IPS DF 6.9 (cell line): ENCODE results near the gene TNFRSF8.

ENCODE experiments used
- DNase-seq: peaks from one replicate; pipeline ENCODE4 v3.0.0-alpha.2; 2013; ENCODE audit warnings: low read depth, low spot score
- H3K27ac ChIP-seq: one replicate; pipeline ENCODE4 v1.5.1; 2013; ENCODE audit warnings: low read length, control low read depth
- H3K27me3 ChIP-seq: 2 replicates; pipeline ENCODE4 v1.6.1; 2013; ENCODE audit warnings: mild to moderate bottlenecking, low read length; ENCODE audit not compliant: control insufficient read depth, insufficient read depth
- H3K36me3 ChIP-seq: 2 replicates; pipeline ENCODE4 v1.6.1; 2013; ENCODE audit warnings: low read length; ENCODE audit not compliant: control insufficient read depth, insufficient read depth
- H3K4me1 ChIP-seq: 2 replicates; pipeline ENCODE4 v1.6.1; 2013; ENCODE audit warnings: low read length; ENCODE audit not compliant: control insufficient read depth, insufficient read depth
- H3K4me3 ChIP-seq: 2 replicates; pipeline ENCODE4 v1.5.1; 2013; ENCODE audit warnings: mild to moderate bottlenecking, low read length
- H3K9me3 ChIP-seq: 2 replicates; pipeline ENCODE4 v1.6.1; 2013; ENCODE audit warnings: low read length, inconsistent platforms; ENCODE audit not compliant: control insufficient read depth, insufficient read depth
- WGBS: extraction: QIAGEN DNeasy Blood & Tissue Kit; methylation state at CpG from one replicate; pipeline ENCODE4 v1.1.7; 2013; ENCODE audit warnings: mixed read lengths, missing lambda C conversion rate; ENCODE audit not compliant: insufficient read length, insufficient coverage; 5-methylcytosine and 5-hydroxymethylcytosine counted together

TNFRSF8 gene

DNA sequence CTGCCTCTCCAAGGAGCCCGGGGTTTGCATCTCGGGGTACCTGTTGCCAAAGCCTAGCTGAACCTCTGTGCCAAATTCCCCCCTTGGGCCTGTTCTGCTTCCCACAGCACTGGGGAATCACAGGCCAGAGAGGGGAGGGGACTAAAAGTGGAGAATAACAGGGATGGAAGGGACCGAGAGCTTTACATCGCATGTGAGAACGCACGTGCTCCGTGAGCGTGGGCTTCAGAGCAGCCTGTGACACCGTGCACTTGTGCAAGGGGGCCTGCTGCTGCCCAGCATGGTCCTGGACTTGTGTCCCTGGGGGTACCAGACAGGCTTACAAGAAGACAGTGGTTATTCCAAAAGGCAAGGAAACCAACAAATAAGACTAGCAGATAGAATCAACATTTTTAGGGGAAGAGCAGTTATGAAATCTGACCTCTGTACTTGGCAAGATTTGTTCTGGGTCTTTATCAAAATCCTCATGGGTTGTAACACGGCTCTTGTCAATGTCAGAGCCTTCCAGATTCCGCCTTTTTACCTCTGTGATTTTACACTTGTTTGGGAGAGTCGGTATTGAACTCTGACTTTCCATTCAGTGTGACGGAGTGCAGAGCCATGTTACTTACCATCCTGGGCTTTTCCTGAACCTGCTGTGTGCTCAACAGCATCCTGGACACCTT, 67.5 kb downstream of the TNFRSF8 start:
- Histone ChIP-seq H3K27me3 (no peaks in the 10 kb centered on the region), H3K4me1 (no peaks in the 10 kb centered on the region), H3K36me3 (peaks cover 5% of the 10 kb centered on the region; the same call in 1 of the 2 replicates), H3K9me3 (no peaks in the 10 kb centered on the region), H3K27ac (no peak overlapping the region), H3K4me3 (no peak overlapping the region)
- WGBS = no CpG with 5 or more reads among the region's 13 CpGs
- DNase-seq = no peak

DNA sequence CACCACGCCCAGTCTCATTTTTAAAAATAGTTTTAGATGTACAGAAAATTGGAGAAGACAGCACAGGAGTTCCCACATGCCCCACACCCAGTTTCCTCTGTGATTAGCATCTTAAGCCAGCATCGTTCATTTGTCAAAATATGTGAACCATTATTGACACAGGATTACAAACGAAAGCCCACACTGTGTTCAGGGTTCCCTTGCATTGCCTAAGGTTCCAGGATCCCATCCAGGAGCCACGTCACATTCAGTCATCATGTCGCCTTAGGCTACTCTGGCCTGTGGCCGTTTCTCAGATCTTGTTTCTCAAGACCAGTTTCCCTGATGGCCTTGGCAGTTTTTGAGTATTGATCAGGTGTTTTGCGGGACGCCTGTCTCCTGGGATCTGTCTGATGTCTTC, 69.0 kb downstream of the TNFRSF8 start:
- no peaks in the 10 kb centered on the region for H3K27me3 ChIP-seq
- H3K4me1 ChIP-seq = no peaks in the 10 kb centered on the region
- no peaks in the 10 kb centered on the region for H3K9me3 ChIP-seq
- no CpG with 5 or more reads among the region's 8 CpGs for WGBS
- no peak overlapping the region for H3K27ac ChIP-seq
- no peaks in the 10 kb centered on the region; the same call in 1 of the 2 replicates for H3K36me3 ChIP-seq
- H3K4me3 ChIP-seq = no peak overlapping the region
- DNase-seq = no peak

DNA sequence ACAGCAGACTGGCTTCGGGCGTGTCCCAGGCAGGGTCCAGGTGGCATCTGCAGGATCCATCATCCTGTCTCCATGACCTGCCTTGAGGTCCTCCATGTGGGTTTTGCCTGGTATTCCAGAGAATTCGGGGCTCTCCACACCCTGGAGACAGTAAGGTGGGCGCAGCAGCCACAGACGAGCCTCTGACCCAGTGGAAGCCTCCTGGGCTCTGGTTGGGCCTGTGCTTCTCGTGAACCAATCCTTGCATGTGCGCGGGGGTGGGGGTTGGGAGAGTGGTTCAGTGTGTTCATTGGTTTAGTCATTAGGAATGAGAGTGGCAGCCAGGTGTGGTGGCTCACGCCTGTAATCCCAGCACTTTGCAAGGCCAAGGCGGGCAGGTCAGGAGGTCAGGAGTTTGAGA, 71.6 kb downstream of the TNFRSF8 start:
- H3K4me3 ChIP-seq = no peak overlapping the region
- WGBS = no CpG with 5 or more reads among the region's 10 CpGs

DNA sequence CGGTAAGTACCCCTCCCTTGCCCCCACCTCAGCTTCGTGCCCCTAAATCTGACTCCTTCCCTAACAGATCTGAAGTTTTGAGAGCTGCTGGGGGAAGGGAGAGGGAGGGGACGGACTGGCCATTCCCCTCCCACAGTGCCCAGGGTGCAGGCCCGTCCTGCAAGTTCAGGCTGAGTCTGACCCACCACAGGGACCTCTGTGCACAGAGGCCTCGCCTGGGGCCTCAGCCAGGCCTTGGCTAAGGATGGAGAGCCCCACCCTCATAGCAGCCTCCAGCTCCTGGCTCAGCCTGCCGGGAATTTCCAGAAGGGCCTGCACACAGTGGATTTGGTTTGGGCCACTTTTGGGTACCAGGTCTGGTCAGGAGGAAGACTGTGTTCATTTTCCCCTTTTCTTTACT, 72.5 kb downstream of the TNFRSF8 start:
- no peak for DNase-seq
- Histone ChIP-seq H3K9me3 (no peaks in the 10 kb centered on the region), H3K4me1 (no peaks in the 10 kb centered on the region), H3K4me3 (no peak overlapping the region), H3K36me3 (no peaks in the 10 kb centered on the region; the same call in 1 of the 2 replicates), H3K27ac (no peak overlapping the region), H3K27me3 (no peaks in the 10 kb centered on the region)
- no CpG with 5 or more reads among the region's 6 CpGs for WGBS

More for the DNA sequence above, 71.6 kb downstream of the TNFRSF8 start:
- no peaks in the 10 kb centered on the region; the same call in 1 of the 2 replicates for H3K36me3 ChIP-seq
- no peak for DNase-seq
- no peak overlapping the region for H3K27ac ChIP-seq
- no peaks in the 10 kb centered on the region for H3K9me3 ChIP-seq
- no peaks in the 10 kb centered on the region for H3K4me1 ChIP-seq
- no peaks in the 10 kb centered on the region for H3K27me3 ChIP-seq

DNA sequence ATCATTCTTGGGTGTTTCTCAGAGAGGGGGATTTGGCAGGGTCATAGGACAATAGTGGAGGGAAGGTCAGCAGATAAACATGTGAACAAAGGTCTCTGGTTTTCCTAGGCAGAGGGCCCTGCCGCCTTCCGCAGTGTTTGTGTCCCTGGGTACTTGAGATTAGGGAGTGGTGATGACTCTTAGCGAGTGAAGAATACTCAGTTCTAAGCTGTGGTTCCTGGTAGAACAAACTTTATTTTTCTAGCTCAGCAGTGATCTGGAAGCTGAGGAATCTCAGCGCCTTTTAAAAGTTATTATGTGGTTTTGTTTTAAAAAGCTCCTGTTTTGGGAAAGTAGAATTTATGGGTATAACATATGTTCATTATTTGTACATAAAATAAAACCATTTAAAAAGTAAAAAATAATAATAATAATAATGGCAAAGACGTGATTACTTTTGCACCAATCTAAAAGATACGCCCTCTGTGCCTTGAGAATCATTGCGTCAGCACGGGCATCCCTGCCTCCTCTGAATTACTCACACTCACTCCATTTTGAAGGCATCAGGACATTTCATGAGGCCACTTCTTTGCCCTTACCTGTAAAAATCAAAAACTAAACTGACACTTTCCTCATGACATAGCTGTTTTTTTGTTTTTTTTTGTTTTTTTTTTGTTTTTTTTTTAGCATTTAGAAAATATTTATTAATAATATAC, 74.0 kb downstream of the TNFRSF8 start:
- DNase-seq = no peak
- Histone ChIP-seq H3K36me3 (no peaks in the 10 kb centered on the region; the same call in 1 of the 2 replicates), H3K4me3 (no peak overlapping the region), H3K27ac (no peak overlapping the region), H3K27me3 (no peaks in the 10 kb centered on the region), H3K9me3 (no peaks in the 10 kb centered on the region), H3K4me1 (no peaks in the 10 kb centered on the region)
- WGBS = no CpG with 5 or more reads among the region's 8 CpGs

DNA sequence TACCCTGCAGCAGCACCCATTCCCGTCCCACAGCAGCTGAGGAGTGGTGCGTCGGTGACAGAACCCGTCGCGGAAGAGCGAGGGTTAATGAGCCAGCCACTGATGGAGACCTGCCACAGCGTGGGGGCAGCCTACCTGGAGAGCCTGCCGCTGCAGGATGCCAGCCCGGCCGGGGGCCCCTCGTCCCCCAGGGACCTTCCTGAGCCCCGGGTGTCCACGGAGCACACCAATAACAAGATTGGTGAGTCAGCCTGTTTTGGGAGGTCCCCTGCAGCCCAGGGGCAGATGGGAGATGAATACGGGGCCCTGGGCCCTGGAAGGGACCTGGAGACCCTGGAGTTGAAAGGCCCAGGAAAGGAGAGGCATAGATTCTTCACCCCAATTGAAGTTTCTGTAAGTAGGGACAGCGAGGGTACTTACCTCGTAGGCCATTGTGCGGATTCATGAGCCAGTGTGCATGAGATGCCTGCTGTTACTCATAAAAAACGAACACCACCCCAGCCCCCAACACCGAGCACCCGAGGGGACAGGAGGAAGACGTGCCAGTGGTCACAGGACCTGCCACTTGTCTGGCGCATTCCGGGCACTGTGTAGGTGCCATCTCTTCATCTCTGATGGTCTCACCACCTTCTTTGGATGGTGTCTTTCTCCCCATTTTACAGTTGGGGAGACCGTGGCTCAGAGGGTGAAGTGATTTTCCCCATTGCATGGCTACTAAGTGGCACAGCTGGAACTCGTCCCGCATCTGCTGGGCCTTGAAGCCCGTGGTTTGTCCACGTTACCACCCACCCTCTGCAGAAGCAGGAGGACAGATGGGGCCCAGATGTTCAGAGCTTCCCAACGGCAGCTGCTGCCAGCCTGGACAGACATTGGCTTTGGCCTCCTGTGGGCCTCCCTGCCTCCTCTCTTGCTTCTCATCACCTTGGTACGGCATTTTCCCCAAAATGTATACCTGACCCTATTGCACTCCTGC, 75.4 kb downstream of the TNFRSF8 start:
- Histone ChIP-seq H3K9me3 (no peaks in the 10 kb centered on the region), H3K4me3 (no peak overlapping the region), H3K27me3 (no peaks in the 10 kb centered on the region), H3K36me3 (no peaks in the 10 kb centered on the region; the same call in 1 of the 2 replicates), H3K4me1 (no peaks in the 10 kb centered on the region), H3K27ac (no peak overlapping the region)
- no peak for DNase-seq
- no CpG with 5 or more reads among the region's 31 CpGs for WGBS

DNA sequence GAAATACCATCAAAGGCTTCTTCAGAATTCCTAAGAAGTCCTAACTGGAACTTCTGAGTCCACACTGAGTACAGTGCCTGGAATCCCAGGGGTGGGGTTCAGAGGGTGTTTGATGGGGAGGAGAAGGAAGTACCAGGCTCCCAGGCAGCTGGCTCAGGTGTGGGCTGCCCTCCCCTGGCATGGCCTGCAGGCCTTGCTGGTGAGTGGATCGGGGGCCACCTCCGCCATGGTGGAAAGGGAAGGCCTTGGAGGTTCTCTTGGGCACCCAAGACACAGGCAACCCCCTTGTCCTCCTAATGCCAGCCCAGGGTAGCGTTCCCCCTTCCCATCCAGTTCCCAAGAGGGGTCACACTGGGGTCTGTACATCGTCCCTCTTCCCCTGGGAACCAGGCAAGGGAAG, 76.9 kb downstream of the TNFRSF8 start:
- no CpG with 5 or more reads among the region's 4 CpGs for WGBS
- Histone ChIP-seq H3K36me3 (peaks cover 4% of the 10 kb centered on the region; the same call in 1 of the 2 replicates), H3K4me3 (no peak overlapping the region), H3K27ac (no peak overlapping the region), H3K27me3 (no peaks in the 10 kb centered on the region), H3K4me1 (no peaks in the 10 kb centered on the region; the same call in 1 of the 2 replicates), H3K9me3 (no peaks in the 10 kb centered on the region)
- DNase-seq = no peak

DNA sequence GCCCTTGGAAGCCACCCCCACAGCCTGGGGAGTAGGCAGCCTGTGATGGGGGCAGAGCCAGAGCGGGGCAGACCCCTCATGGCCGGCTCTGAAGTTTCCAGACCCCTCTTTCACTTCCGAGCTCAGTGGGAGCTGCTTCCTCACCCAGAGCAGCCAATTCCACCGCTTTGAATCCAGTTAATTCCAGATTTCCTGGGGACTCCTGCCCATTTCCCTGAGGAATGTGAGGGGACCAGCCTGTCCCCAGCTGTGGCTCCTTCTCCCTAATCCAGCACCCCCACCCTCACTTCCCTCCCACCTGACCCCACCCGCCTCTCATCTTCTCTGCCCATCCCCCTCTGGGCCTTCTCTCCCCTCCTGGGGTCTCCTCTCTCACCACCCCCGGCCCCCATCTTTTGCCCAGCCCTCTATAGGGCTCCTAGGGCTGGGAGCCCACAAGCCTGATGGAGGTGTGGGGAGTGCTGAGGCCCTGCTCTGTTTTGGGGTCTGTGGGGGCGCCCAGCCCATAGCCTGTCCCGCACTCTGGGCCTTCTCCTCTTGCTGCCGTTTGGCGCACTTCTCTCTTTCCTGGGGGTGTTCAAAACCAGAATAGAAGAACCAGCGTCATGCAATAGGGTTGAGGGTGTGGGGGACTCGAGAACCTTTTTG, 77.5 kb downstream of the TNFRSF8 start:
- Histone ChIP-seq H3K27ac (no peak overlapping the region), H3K27me3 (no peaks in the 10 kb centered on the region), H3K4me1 (no peaks in the 10 kb centered on the region; the same call in 1 of the 2 replicates), H3K4me3 (no peak overlapping the region), H3K9me3 (no peaks in the 10 kb centered on the region), H3K36me3 (peaks cover 6% of the 10 kb centered on the region; the same call in 1 of the 2 replicates)
- WGBS = no CpG with 5 or more reads among the region's 12 CpGs
- DNase-seq = no peak

DNA sequence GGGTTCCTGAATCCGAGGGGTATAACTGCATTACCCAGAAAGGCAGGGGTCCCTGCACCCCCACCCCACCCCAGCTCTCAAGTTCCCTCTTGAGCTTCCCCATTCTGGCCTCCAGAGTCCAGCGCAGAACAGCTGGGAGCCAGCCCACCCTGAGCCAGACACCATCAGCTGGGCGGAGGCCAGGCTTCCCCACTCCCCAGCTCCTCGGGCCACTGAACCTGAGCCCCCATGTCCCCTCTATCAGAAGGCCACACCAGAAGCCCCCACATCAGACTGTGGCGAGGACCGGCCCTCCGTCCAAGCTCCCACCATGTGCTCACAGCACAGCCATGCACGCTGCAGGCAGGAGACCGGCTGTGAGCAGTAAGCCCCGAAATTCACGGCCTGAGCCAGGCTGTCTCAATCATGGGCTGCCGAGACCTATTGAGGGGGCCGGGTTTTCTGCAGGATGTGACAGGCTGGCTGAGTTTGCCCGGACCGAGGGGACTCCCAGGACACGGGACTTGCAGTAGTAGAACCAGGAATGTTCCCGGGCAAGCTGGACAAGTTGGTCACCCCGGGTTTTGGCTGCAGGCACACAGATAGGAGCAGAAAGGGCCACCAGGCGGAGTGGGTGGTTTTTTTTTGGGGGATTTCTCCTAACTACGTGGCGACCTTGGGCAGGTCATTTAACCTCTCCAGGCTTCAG, 78.2 kb downstream of the TNFRSF8 start:
- H3K4me3 ChIP-seq = no peak overlapping the region
- no CpG with 5 or more reads among the region's 21 CpGs for WGBS
- H3K4me1 ChIP-seq = no peaks in the 10 kb centered on the region; the same call in 1 of the 2 replicates

More for the DNA sequence above, 78.2 kb downstream of the TNFRSF8 start:
- Histone ChIP-seq H3K27me3 (no peaks in the 10 kb centered on the region), H3K36me3 (peaks cover 6% of the 10 kb centered on the region; the same call in 1 of the 2 replicates), H3K9me3 (no peaks in the 10 kb centered on the region), H3K27ac (no peak overlapping the region)
- DNase-seq = no peak
